Measurements from ENCODE around the gene RNF182.

DNA sequence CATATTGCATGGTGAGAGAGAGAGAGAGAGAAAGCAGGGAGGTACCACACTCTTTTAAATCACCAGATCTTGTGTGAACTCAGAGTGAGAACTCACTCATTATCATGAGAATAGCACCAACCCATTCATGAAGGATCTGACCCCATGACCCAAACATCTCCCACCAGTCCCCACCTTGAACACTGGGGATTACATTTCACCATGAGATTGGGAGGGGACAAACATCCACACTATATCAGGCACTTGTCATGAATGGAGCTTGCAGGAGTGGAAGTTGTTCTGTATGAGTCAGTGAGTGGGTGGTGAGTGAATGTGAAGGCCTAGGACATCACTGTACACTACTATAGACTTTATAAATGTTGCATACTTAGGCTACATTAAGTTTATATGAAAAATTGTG is 47.7 kb upstream of the RNF182 start:
- TF ChIP-seq, protein P1, sequence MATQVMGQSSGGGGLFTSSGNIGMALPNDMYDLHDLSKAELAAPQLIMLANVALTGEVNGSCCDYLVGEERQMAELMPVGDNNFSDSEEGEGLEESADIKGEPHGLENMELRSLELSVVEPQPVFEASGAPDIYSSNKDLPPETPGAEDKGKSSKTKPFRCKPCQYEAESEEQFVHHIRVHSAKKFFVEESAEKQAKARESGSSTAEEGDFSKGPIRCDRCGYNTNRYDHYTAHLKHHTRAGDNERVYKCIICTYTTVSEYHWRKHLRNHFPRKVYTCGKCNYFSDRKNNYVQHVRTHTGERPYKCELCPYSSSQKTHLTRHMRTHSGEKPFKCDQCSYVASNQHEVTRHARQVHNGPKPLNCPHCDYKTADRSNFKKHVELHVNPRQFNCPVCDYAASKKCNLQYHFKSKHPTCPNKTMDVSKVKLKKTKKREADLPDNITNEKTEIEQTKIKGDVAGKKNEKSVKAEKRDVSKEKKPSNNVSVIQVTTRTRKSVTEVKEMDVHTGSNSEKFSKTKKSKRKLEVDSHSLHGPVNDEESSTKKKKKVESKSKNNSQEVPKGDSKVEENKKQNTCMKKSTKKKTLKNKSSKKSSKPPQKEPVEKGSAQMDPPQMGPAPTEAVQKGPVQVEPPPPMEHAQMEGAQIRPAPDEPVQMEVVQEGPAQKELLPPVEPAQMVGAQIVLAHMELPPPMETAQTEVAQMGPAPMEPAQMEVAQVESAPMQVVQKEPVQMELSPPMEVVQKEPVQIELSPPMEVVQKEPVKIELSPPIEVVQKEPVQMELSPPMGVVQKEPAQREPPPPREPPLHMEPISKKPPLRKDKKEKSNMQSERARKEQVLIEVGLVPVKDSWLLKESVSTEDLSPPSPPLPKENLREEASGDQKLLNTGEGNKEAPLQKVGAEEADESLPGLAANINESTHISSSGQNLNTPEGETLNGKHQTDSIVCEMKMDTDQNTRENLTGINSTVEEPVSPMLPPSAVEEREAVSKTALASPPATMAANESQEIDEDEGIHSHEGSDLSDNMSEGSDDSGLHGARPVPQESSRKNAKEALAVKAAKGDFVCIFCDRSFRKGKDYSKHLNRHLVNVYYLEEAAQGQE (IDR thresholded peaks at IDR 0.05; ENCODE audit: insufficient replicate concordance, low read depth) = no peak
- TF ChIP-seq, protein P2, sequence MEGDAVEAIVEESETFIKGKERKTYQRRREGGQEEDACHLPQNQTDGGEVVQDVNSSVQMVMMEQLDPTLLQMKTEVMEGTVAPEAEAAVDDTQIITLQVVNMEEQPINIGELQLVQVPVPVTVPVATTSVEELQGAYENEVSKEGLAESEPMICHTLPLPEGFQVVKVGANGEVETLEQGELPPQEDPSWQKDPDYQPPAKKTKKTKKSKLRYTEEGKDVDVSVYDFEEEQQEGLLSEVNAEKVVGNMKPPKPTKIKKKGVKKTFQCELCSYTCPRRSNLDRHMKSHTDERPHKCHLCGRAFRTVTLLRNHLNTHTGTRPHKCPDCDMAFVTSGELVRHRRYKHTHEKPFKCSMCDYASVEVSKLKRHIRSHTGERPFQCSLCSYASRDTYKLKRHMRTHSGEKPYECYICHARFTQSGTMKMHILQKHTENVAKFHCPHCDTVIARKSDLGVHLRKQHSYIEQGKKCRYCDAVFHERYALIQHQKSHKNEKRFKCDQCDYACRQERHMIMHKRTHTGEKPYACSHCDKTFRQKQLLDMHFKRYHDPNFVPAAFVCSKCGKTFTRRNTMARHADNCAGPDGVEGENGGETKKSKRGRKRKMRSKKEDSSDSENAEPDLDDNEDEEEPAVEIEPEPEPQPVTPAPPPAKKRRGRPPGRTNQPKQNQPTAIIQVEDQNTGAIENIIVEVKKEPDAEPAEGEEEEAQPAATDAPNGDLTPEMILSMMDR (IDR thresholded peaks at IDR 0.05; ENCODE audit: insufficient read depth, low read length) = no peak
- no peak for TF ChIP-seq GABPA (IDR thresholded peaks at IDR 0.05; ENCODE audit: low read depth)
- no peak for TF ChIP-seq POLR2AphosphoS5 (IDR thresholded peaks at IDR 0.05; ENCODE audit: low read depth)
- no peak for TF ChIP-seq SPI1 (IDR thresholded peaks at IDR 0.05; ENCODE audit: borderline replicate concordance, low read depth)
